ENCODE results near the gene DGCR8.

The DGCR8 gene

DNA sequence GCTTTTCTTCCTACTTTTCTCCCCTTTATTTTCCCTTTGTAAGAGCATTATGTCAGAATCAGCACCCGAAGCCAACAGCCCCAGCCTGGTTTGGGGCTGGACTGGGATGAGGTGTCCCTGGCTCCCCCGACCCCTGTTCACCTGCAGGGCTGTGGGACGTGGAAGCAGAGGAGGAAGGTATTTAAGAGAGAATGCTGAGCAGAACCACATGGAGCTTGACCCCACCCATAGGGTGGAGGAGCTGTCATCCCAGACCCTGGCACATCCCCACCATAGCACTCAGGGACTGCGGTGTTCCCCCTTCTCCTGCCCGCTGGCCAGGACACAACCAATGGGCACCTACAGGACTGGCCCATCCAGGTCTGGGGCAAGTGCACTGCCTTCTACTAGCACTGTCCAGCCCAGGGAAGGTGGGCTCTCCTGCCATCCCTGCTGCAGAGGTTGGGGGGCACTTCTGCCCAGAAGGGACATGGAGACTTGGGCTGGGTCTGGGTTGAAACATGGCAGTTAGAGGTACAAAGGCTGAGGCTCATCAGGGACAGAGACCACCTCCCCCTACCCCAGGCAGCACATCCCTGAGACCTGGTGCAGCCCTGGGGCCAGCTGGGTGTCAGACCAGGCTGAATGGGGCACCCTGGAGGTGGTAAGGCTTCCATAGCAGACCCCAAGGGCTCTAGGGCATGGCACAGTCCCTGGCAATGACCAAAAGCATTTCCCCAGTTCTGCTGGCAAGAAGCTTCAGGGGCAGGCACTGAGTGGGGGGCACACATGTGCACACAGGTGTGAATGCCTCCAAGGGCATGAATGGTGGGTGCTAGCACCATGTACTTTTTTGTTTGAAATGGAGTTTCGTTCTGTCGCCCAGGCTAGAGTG lies 39.5 kb upstream of the DGCR8 start:
- H3K4me3 ChIP-seq (ENCODE audit: low read depth, low read length) = no peak overlapping the region
- ChIA-PET CTCF (no interaction called here), POLR2A (no interaction called here)
- no peak for DNase-seq (ENCODE audit: low read depth, low spot score)
- TF ChIP-seq, protein P1, sequence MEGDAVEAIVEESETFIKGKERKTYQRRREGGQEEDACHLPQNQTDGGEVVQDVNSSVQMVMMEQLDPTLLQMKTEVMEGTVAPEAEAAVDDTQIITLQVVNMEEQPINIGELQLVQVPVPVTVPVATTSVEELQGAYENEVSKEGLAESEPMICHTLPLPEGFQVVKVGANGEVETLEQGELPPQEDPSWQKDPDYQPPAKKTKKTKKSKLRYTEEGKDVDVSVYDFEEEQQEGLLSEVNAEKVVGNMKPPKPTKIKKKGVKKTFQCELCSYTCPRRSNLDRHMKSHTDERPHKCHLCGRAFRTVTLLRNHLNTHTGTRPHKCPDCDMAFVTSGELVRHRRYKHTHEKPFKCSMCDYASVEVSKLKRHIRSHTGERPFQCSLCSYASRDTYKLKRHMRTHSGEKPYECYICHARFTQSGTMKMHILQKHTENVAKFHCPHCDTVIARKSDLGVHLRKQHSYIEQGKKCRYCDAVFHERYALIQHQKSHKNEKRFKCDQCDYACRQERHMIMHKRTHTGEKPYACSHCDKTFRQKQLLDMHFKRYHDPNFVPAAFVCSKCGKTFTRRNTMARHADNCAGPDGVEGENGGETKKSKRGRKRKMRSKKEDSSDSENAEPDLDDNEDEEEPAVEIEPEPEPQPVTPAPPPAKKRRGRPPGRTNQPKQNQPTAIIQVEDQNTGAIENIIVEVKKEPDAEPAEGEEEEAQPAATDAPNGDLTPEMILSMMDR (IDR thresholded peaks at IDR 0.05; ENCODE audit: insufficient read depth, low read length, missing control alignments) = no peak

DNA sequence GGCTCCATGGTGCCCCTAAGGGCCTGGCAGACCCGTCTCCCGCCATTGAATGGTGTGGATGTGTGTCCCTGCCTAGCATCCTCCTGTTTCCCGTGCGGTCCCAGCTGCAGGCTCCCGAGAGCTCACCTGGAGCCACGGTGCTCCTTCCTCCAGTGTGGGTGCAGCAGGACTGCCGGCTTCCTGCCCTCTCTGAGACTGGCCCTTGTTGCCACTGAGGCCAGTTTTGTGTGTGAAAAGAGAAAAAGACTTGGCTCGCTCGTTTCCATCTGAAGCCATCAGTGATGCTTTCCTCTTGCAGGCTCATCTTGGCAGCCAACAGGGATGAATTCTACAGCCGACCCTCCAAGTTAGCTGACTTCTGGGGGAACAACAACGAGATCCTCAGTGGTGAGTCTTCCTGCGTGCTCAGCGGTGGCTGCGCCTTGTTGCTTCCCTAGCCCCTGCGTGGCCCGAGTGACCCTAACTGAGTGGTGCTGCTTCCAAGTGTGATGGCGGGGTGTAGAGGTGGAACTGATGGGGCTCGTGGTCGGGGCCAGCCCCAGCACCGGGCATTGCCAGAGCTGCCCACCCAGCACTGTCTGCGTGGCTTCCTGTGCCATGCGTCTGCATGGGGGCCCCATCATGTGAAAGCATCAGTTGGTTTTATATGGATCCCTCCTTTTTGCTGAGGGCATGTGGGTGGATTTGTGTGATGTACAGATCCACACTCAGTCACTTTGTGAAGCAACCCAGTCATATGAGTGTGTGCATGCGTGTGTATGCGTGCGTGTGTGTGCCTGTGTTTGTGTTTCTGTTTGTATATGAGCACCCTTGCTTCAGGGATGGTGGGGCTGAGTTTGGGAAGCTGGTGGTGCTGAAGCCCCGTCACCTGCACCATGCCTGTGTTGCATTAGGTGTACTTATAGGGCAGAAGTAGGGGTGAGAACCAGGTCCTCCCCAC lies 36.7 kb upstream of the DGCR8 start:
- TF ChIP-seq, protein P1 (IDR thresholded peaks at IDR 0.05; ENCODE audit: insufficient read depth, low read length, missing control alignments) = no peak
- no peak for DNase-seq (ENCODE audit: low read depth, low spot score)
- POLR2A ChIA-PET = no interaction called here
- CTCF ChIA-PET = no interaction called here
- no peak overlapping the region for H3K4me3 ChIP-seq (ENCODE audit: low read depth, low read length)

DNA sequence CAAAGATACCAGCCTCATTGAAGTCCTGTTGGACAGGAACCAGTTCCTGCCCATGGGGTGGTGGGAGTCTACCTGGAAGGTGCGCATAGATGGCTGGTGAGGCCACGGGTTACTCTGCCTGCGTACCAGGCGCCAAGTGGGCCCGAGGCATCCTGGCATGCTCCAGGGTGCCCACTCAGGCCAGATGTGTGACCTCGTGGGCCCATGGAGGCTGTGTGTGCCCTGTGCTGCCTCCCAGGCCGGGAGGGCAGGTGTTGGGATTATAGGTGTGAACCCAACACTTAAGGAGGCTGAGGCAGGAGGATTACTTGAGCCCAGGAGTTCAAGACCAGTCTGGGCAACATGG lies 36.1 kb upstream of the DGCR8 start:
- POLR2A ChIA-PET = no interaction called here
- CTCF ChIA-PET = no interaction called here
- TF ChIP-seq, protein P1 (IDR thresholded peaks at IDR 0.05; ENCODE audit: insufficient read depth, low read length, missing control alignments) = no peak
- DNase-seq (ENCODE audit: low read depth, low spot score) = no peak
- no peak overlapping the region for H3K4me3 ChIP-seq (ENCODE audit: low read depth, low read length)

GRCh38 chr22:20044495-20045151 lies 35.4 kb upstream of the DGCR8 start:
- no peak for DNase-seq (ENCODE audit: low read depth, low spot score)
- TF ChIP-seq, protein P1 (IDR thresholded peaks at IDR 0.05; ENCODE audit: insufficient read depth, low read length, missing control alignments) = no peak
- ChIA-PET POLR2A (no interaction called here), CTCF (interaction anchor here (1.7 kb wide), 1 partner anchor 29 kb away, joined by 3 read pairs; no protein-coding TSS in a partner anchor)
- H3K4me3 ChIP-seq (ENCODE audit: low read depth, low read length) = no peak overlapping the region

- ChIA-PET POLR2A (no interaction called here), CTCF (no interaction called here)
- TF ChIP-seq, protein P1 (IDR thresholded peaks at IDR 0.05; ENCODE audit: insufficient read depth, low read length, missing control alignments) = no peak
- H3K4me3 ChIP-seq (ENCODE audit: low read depth, low read length) = no peak overlapping the region
- DNase-seq (ENCODE audit: low read depth, low spot score) = no peak
Observed at GRCh38 chr22:20046730-20047129, 33.3 kb upstream of the DGCR8 start.

GRCh38 chr22:20051927-20052308 lies 28.1 kb upstream of the DGCR8 start:
- ChIA-PET CTCF (no interaction called here), POLR2A (no interaction called here)
- no peak for DNase-seq (ENCODE audit: low read depth, low spot score)
- TF ChIP-seq, protein P1 (IDR thresholded peaks at IDR 0.05; ENCODE audit: insufficient read depth, low read length, missing control alignments) = no peak
- no peak overlapping the region for H3K4me3 ChIP-seq (ENCODE audit: low read depth, low read length)
